Mucosa of descending colon (tissue), 3 donors: Measurements from ENCODE around the gene TMEM30B. TPM values are rescaled to one million over a fixed set of nuclear protein-coding genes. Genes with fewer than 3 reads are reported as not detected.

Experiments
- ATAC-seq: fragments of 200-7000 bp; cut with Tn5 transposase; one replicate; pipeline ENCODE4 v1.9.1; 2020; ENCODE audit warnings: mild to moderate bottlenecking, moderate library complexity
- DNase-seq, 3 donors: peaks; one replicate each; pipeline ENCODE4 v3.0.0-alpha.2; 2020
- H3K36me3 ChIP-seq: fragments of 200-600 bp; one replicate; pipeline ENCODE4 v1.8.0; 2021; ENCODE audit warnings: low read depth, mild to moderate bottlenecking
- H3K4me1 ChIP-seq: fragments of 200-600 bp; one replicate; pipeline ENCODE4 v1.8.0; 2021; ENCODE audit warnings: low read depth, mild to moderate bottlenecking
- H3K4me3 ChIP-seq: fragments of 200-600 bp; one replicate; pipeline ENCODE4 v1.8.0; 2021; ENCODE audit warnings: mild to moderate bottlenecking
- H3K9me3 ChIP-seq: fragments of 200-600 bp; one replicate; pipeline ENCODE4 v1.8.0; 2021; ENCODE audit warnings: mild to moderate bottlenecking
- CTCF ChIP-seq: fragments of 200-600 bp; IDR thresholded peaks from one replicate; pipeline ENCODE4 v1.8.0; 2022; ENCODE audit warnings: antibody characterized with exemption, mild to moderate bottlenecking
- intact Hi-C, 2 donors: fragments of 100-400 bp; cut with DNase I in 1 of 2; cut with micrococcal nuclease in 1 of 2; formaldehyde crosslinking; loops; one replicate each; pipeline versions ENCODE4 v1.11.0 to v1.11.1; 2022; cut with DNase I, micrococcal nuclease
- total RNA-seq, 3 donors: library from RNA; stranded (reverse); fragmentation: NEBNext Ultra II Directional in 2 of 3; extraction: Animal tissue kit (Norgen Biotek cat#: 25700) in 2 of 3; gene quantifications; one replicate each; pipeline versions ENCODE4 v1.2.1 to v1.2.4, GENCODE V29; 2021 to 2023
- donor health status: DM: no; HTN: no; CAD: no; lungs with moderate emphysema.
- donor health status: DM: no; HTN: no; CAD: no.
- donor health status: DM: no; HTN: yes; CAD: no.

TMEM30B gene
- total RNA-seq, 3 donors from 2014 or later = 26.2 to 83.8 (median 54.1) TPM

- DNase-seq (no peak), ATAC-seq (no peak)
- intact Hi-C loops = loop anchor here (10.0 kb wide), 2 partner anchors 632 to 902 kb away; no protein-coding TSS in a partner anchor
- no peak for TF ChIP-seq CTCF
- Histone ChIP-seq H3K36me3 (no peaks in the 10 kb centered on the region), H3K4me1 (no peaks in the 10 kb centered on the region), H3K9me3 (no peaks in the 10 kb centered on the region), H3K4me3 (no peak overlapping the region)
These were observed 24.2 kb downstream of the TMEM30B start for GRCh38 chr14:61256826-61257468.

- ATAC-seq = no peak
- intact Hi-C loops = loop anchor here (10.0 kb wide), 2 partner anchors 631 to 901 kb away; no protein-coding TSS in a partner anchor
- DNase-seq = no peak
- H3K9me3 ChIP-seq = no peaks in the 10 kb centered on the region
- H3K36me3 ChIP-seq = no peaks in the 10 kb centered on the region
- no peaks in the 10 kb centered on the region for H3K4me1 ChIP-seq
- TF ChIP-seq CTCF = no peak
- H3K4me3 ChIP-seq = no peak overlapping the region
These were observed 25.2 kb downstream of the TMEM30B start for GRCh38 chr14:61255968-61256367.

- TF ChIP-seq CTCF = no peak
- Histone ChIP-seq H3K36me3 (no peaks in the 10 kb centered on the region), H3K4me3 (no peak overlapping the region), H3K4me1 (no peaks in the 10 kb centered on the region), H3K9me3 (no peaks in the 10 kb centered on the region)
- DNase-seq (no peak), ATAC-seq (no peak)
- intact Hi-C loops = loop anchor here (5.0 to 10.0 kb wide), 3 partner anchors 628 to 900 kb away; no protein-coding TSS in a partner anchor
These were observed 26.2 kb downstream of the TMEM30B start for GRCh38 chr14:61254808-61255526.

- Histone ChIP-seq H3K4me3 (no peak overlapping the region), H3K9me3 (no peaks in the 10 kb centered on the region), H3K4me1 (no peaks in the 10 kb centered on the region), H3K36me3 (no peaks in the 10 kb centered on the region)
- DNase-seq (no peak), ATAC-seq (no peak)
- intact Hi-C loops = loop anchor here (5.0 to 10.0 kb wide), 3 partner anchors 626 to 898 kb away; no protein-coding TSS in a partner anchor
- no peak for TF ChIP-seq CTCF
These were observed 27.9 kb downstream of the TMEM30B start for GRCh38 chr14:61253064-61253738.

- intact Hi-C loops = loop anchor here (5.0 to 10.0 kb wide), 3 partner anchors 625 to 898 kb away; no protein-coding TSS in a partner anchor
- TF ChIP-seq CTCF = peak; percentile 54
- Histone ChIP-seq H3K36me3 (no peaks in the 10 kb centered on the region), H3K4me3 (no peak overlapping the region), H3K4me1 (no peaks in the 10 kb centered on the region), H3K9me3 (no peaks in the 10 kb centered on the region)
- DNase-seq (peak in 2 of 3 donors; percentile 46 to 80), ATAC-seq (peak; percentile 93)
These were observed 28.6 kb downstream of the TMEM30B start for GRCh38 chr14:61252369-61253063.
